Measurements from ENCODE around the gene TSPAN14. TPM values are rescaled to one million over a fixed set of nuclear protein-coding genes. Genes with fewer than 3 reads are reported as not detected.

TSPAN14 gene
- total RNA-seq, 2 experiments from 2014 or later, result 98.8 to 112 TPM

GRCh38 chr10:80437227-80437626 is 16.9 kb upstream of the TSPAN14 start:
- H3K27me3 Mint-ChIP-seq, result peaks cover 9% of the 10 kb centered on the region
- POLR2A ChIA-PET, result no interaction called here
- H3K27ac Mint-ChIP-seq, result no peak overlapping the region
- peaks cover 2% of the 10 kb centered on the region for H3K4me1 Mint-ChIP-seq
- H3K4me3 Mint-ChIP-seq, result no peak overlapping the region
- no peaks in the 10 kb centered on the region for H3K36me3 Mint-ChIP-seq
- H3K9me3 Mint-ChIP-seq, result no peaks in the 10 kb centered on the region
- ATAC-seq (ENCODE audit: low read depth) (no peak), DNase-seq (no peak)

- DNase-seq (no peak), ATAC-seq (ENCODE audit: low read depth) (no peak)
- Mint-ChIP-seq H3K36me3 (no peaks in the 10 kb centered on the region), H3K27ac (no peak overlapping the region), H3K4me3 (no peak overlapping the region), H3K27me3 (peaks cover 14% of the 10 kb centered on the region), H3K4me1 (peaks cover 25% of the 10 kb centered on the region), H3K9me3 (no peaks in the 10 kb centered on the region)
- POLR2A ChIA-PET, result no interaction called here
Measured at GRCh38 chr10:80441831-80442230, 12.3 kb upstream of the TSPAN14 start.

- Mint-ChIP-seq H3K36me3 (no peaks in the 10 kb centered on the region), H3K4me1 (peaks cover 27% of the 10 kb centered on the region), H3K27me3 (peaks cover 9% of the 10 kb centered on the region), H3K27ac (no peak overlapping the region), H3K9me3 (no peaks in the 10 kb centered on the region), H3K4me3 (no peak overlapping the region)
- POLR2A ChIA-PET, result interaction anchor here (2.4 kb wide), 1 partner anchor 69 kb away, joined by 8 read pairs; no protein-coding TSS in a partner anchor
- no peak for DNase-seq
- ATAC-seq (ENCODE audit: low read depth), result no peak
Measured at GRCh38 chr10:80442879-80443278, 11.2 kb upstream of the TSPAN14 start.

- H3K27me3 Mint-ChIP-seq, result peaks cover 12% of the 10 kb centered on the region
- H3K4me1 Mint-ChIP-seq, result peaks cover 27% of the 10 kb centered on the region
- DNase-seq, result peak; percentile 43
- POLR2A ChIA-PET, result interaction anchor here (0.7 to 3.6 kb wide), 10 partner anchors 9 to 93 kb away, joined by 3 to 30 read pairs (median 4); partner anchors contain the start of gene PRXL2A
- peak overlapping the region; percentile 85 for H3K27ac Mint-ChIP-seq
- peak; percentile 83 for ATAC-seq (ENCODE audit: low read depth)
- H3K36me3 Mint-ChIP-seq, result no peaks in the 10 kb centered on the region
- H3K9me3 Mint-ChIP-seq, result no peaks in the 10 kb centered on the region
- peak overlapping the region; percentile 46 for H3K4me3 Mint-ChIP-seq
Measured at GRCh38 chr10:80443531-80443974, 10.6 kb upstream of the TSPAN14 start.

GRCh38 chr10:80444124-80444523 is 10.0 kb upstream of the TSPAN14 start:
- Mint-ChIP-seq H3K9me3 (no peaks in the 10 kb centered on the region), H3K4me3 (peak overlapping the region; percentile 46), H3K36me3 (no peaks in the 10 kb centered on the region), H3K4me1 (peaks cover 27% of the 10 kb centered on the region), H3K27ac (peak overlapping the region; percentile 85), H3K27me3 (peaks cover 12% of the 10 kb centered on the region)
- DNase-seq (no peak), ATAC-seq (ENCODE audit: low read depth) (peak; percentile 4)
- POLR2A ChIA-PET, result interaction anchor here (0.6 to 3.6 kb wide), 14 partner anchors 9 to 242 kb away, joined by 3 to 30 read pairs (median 4); partner anchors contain the start of gene PRXL2A

- peak; percentile 69 for DNase-seq
- Mint-ChIP-seq H3K9me3 (no peaks in the 10 kb centered on the region), H3K4me3 (peak overlapping the region; percentile 29), H3K27ac (peak overlapping the region; percentile 85), H3K36me3 (no peaks in the 10 kb centered on the region), H3K27me3 (peaks cover 12% of the 10 kb centered on the region), H3K4me1 (peaks cover 27% of the 10 kb centered on the region)
- ATAC-seq (ENCODE audit: low read depth), result peak; percentile 76
- POLR2A ChIA-PET, result interaction anchor here (0.6 to 3.6 kb wide), 15 partner anchors 8 to 242 kb away, joined by 3 to 30 read pairs (median 4); no protein-coding TSS in a partner anchor
Measured at GRCh38 chr10:80444646-80445319, 9.3 kb upstream of the TSPAN14 start.

GRCh38 chr10:80447436-80448190 is 6.5 kb upstream of the TSPAN14 start:
- H3K9me3 Mint-ChIP-seq, result no peaks in the 10 kb centered on the region
- ATAC-seq (ENCODE audit: low read depth), result no peak
- no peak overlapping the region for H3K4me3 Mint-ChIP-seq
- DNase-seq, result no peak
- H3K27ac Mint-ChIP-seq, result peak overlapping the region; percentile 0
- POLR2A ChIA-PET, result interaction anchor here (0.6 kb wide), 1 partner anchor 112 kb away, joined by 5 read pairs; no protein-coding TSS in a partner anchor
- H3K36me3 Mint-ChIP-seq, result no peaks in the 10 kb centered on the region
- peaks cover 27% of the 10 kb centered on the region for H3K4me1 Mint-ChIP-seq
- H3K27me3 Mint-ChIP-seq, result peaks cover 10% of the 10 kb centered on the region

- H3K4me3 Mint-ChIP-seq, result no peak overlapping the region
Measured at GRCh38 chr10:80448209-80448942, 5.7 kb upstream of the TSPAN14 start.

GRCh38 chr10:80449520-80449919 is 4.6 kb upstream of the TSPAN14 start:
- ATAC-seq (ENCODE audit: low read depth), result no peak
- DNase-seq, result no peak
- peaks cover 10% of the 10 kb centered on the region for H3K27me3 Mint-ChIP-seq
- peaks cover 19% of the 10 kb centered on the region for H3K4me1 Mint-ChIP-seq
- H3K27ac Mint-ChIP-seq, result no peak overlapping the region
- no peaks in the 10 kb centered on the region for H3K9me3 Mint-ChIP-seq
- no peaks in the 10 kb centered on the region for H3K36me3 Mint-ChIP-seq
- H3K4me3 Mint-ChIP-seq, result no peak overlapping the region
- POLR2A ChIA-PET, result interaction anchor here (0.9 to 1.2 kb wide), 2 partner anchors 9 to 48 kb away, joined by 4 to 5 read pairs; no protein-coding TSS in a partner anchor

More at GRCh38 chr10:80448209-80448942, 5.7 kb upstream of the TSPAN14 start:
- ATAC-seq (ENCODE audit: low read depth) (no peak), DNase-seq (no peak)
- Mint-ChIP-seq H3K4me1 (peaks cover 28% of the 10 kb centered on the region), H3K36me3 (no peaks in the 10 kb centered on the region), H3K27ac (peak overlapping the region; percentile 0), H3K9me3 (no peaks in the 10 kb centered on the region), H3K27me3 (peaks cover 10% of the 10 kb centered on the region)
- POLR2A ChIA-PET, result interaction anchor here (0.9 kb wide), 1 partner anchor 49 kb away, joined by 4 read pairs; no protein-coding TSS in a partner anchor

- Mint-ChIP-seq H3K9me3 (no peaks in the 10 kb centered on the region), H3K4me1 (peaks cover 13% of the 10 kb centered on the region), H3K27ac (no peak overlapping the region), H3K36me3 (peaks cover 8% of the 10 kb centered on the region), H3K27me3 (peaks cover 10% of the 10 kb centered on the region), H3K4me3 (no peak overlapping the region)
- no peak for ATAC-seq (ENCODE audit: low read depth)
- DNase-seq, result no peak
- POLR2A ChIA-PET, result interaction anchor here (0.5 to 0.9 kb wide), 2 partner anchors 9 to 33 kb away, joined by 3 to 6 read pairs; no protein-coding TSS in a partner anchor
Measured at GRCh38 chr10:80451132-80451531, 3.0 kb upstream of the TSPAN14 start.

- no peak for DNase-seq
- no peak overlapping the region for H3K27ac Mint-ChIP-seq
- ATAC-seq (ENCODE audit: low read depth), result no peak
- no peak overlapping the region for H3K4me3 Mint-ChIP-seq
- H3K27me3 Mint-ChIP-seq, result peaks cover 6% of the 10 kb centered on the region
- H3K4me1 Mint-ChIP-seq, result peaks cover 15% of the 10 kb centered on the region
- H3K36me3 Mint-ChIP-seq, result peaks cover 11% of the 10 kb centered on the region
- POLR2A ChIA-PET, result interaction anchor here (1.2 to 1.3 kb wide), 2 partner anchors 13 to 59 kb away, joined by 4 read pairs; no protein-coding TSS in a partner anchor
- no peaks in the 10 kb centered on the region for H3K9me3 Mint-ChIP-seq
Measured at GRCh38 chr10:80452069-80452468, 2.0 kb upstream of the TSPAN14 start.

- POLR2A ChIA-PET, result interaction anchor here (0.9 to 1.3 kb wide), 4 partner anchors 9 to 59 kb away, joined by 4 to 6 read pairs (median 4); no protein-coding TSS in a partner anchor
- ATAC-seq (ENCODE audit: low read depth) (no peak), DNase-seq (no peak)
- Mint-ChIP-seq H3K4me1 (peaks cover 15% of the 10 kb centered on the region), H3K36me3 (peaks cover 11% of the 10 kb centered on the region), H3K9me3 (no peaks in the 10 kb centered on the region), H3K4me3 (no peak overlapping the region), H3K27me3 (peaks cover 6% of the 10 kb centered on the region), H3K27ac (no peak overlapping the region)
Measured at GRCh38 chr10:80452640-80453039, 1.5 kb upstream of the TSPAN14 start.
